Anterior cingulate cortex (tissue), 58 donors: ENCODE data around the gene ABCA4.

ENCODE experiments used
- DNase-seq, 58 donors: peaks; one replicate each; lab custom pipeline; 2025; lab: John Stamatoyannopoulos, UW

The ABCA4 gene

GRCh38 chr1:94032637-94033036, 88.3 kb downstream of the ABCA4 start:
- no peak for DNase-seq

- DNase-seq, result no peak
Measured at GRCh38 chr1:94031591-94031990, 89.4 kb downstream of the ABCA4 start.

GRCh38 chr1:94031154-94031553, 89.8 kb downstream of the ABCA4 start:
- no peak for DNase-seq

GRCh38 chr1:94029130-94029993, 91.6 kb downstream of the ABCA4 start:
- DNase-seq, result no peak

GRCh38 chr1:94027721-94028515, 93.0 kb downstream of the ABCA4 start:
- DNase-seq, result no peak

GRCh38 chr1:94026619-94027380, 94.1 kb downstream of the ABCA4 start:
- no peak for DNase-seq

GRCh38 chr1:94025383-94026340, 95.3 kb downstream of the ABCA4 start:
- DNase-seq, result peak in 12 of 58 donors; percentile 1 to 50 (median 16)

- DNase-seq, result no peak
Measured at GRCh38 chr1:94024104-94024792, 96.7 kb downstream of the ABCA4 start.

GRCh38 chr1:94022471-94023189, 98.3 kb downstream of the ABCA4 start:
- DNase-seq, result no peak

- no peak for DNase-seq
Measured at GRCh38 chr1:94020764-94021579, 100.0 kb downstream of the ABCA4 start.

GRCh38 chr1:94019327-94019726, 101.6 kb downstream of the ABCA4 start:
- no peak for DNase-seq

- DNase-seq, result no peak
Measured at GRCh38 chr1:94017155-94017829, 103.7 kb downstream of the ABCA4 start.

- DNase-seq, result no peak
Measured at GRCh38 chr1:94015489-94015817, 105.5 kb downstream of the ABCA4 start.

GRCh38 chr1:94014635-94015488, 106.1 kb downstream of the ABCA4 start:
- no peak for DNase-seq

- no peak for DNase-seq
Measured at GRCh38 chr1:94014087-94014486, 106.9 kb downstream of the ABCA4 start.

- no peak for DNase-seq
Measured at GRCh38 chr1:94013367-94013878, 107.5 kb downstream of the ABCA4 start.
